Ammon's horn (tissue), 1 donor: ENCODE results near the gene RBM15.

Experiments
- DNase-seq: peaks from one replicate; pipeline ENCODE4 v3.0.0-alpha.2; 2016; ENCODE audit warnings: low spot score

Gene RBM15

GRCh38 chr1:110319332-110320167 is 19.6 kb upstream of the RBM15 start:
- DNase-seq, result no peak

DNA sequence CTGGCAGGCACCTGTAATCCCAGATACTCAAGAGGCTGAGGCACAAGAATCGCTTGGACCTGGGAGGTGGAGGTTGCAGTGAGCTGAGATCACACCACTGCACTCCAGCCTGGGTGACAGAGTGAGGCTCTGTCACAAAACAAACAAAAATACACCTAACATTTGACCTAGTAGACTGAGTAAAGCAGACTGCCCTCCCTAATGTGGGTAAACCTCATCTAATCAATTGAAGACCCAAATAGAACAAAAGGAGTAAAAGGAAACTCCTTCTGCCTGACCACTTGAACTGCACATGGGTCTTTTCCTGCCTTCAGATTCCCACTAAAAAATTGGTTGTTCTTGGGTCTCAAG is 19.0 kb upstream of the RBM15 start:
- DNase-seq, result no peak

- DNase-seq, result no peak
Measured at GRCh38 chr1:110321045-110321444, 18.1 kb upstream of the RBM15 start.

DNA sequence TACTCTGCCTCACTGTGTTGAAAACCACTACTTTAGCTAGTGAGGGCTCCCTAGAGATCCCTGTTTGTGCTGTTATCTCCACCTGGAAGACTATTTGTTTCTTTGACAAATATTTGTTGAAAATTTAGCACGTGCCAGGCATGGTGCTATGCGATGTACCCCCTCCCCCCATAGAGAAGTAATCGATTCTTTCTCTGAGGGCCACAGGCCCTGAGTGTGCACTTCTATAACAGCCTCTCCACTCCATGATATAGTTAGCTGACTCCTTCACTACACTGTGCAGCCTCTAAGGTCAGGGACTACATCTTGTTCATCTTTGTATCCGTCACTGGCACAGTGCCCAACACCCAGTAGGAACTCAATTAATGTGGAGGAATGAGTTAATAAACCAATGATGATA is 17.3 kb upstream of the RBM15 start:
- DNase-seq, result no peak

- no peak for DNase-seq
Measured at GRCh38 chr1:110324667-110325066, 14.5 kb upstream of the RBM15 start.

GRCh38 chr1:110326826-110327225 is 12.4 kb upstream of the RBM15 start:
- no peak for DNase-seq

DNA sequence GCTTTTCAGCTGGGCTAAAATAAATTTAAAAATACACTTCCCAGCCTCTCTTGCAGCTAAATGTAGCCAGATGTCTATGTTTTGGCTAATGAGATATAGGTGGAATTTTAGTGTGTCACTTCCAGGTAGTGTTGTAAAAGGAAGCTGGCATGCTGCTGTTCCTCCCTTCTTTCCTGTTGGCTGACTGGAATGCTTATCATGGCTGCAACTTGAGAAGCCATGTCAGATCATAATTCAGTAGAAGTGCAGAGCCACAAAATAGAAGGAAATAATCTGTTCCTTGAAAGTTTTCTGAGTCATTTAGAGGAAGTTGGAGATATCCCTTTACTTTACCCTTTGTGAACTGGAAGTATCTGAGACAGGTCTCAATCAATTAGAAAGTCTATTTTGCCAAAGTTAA is 10.9 kb upstream of the RBM15 start:
- DNase-seq, result no peak

DNA sequence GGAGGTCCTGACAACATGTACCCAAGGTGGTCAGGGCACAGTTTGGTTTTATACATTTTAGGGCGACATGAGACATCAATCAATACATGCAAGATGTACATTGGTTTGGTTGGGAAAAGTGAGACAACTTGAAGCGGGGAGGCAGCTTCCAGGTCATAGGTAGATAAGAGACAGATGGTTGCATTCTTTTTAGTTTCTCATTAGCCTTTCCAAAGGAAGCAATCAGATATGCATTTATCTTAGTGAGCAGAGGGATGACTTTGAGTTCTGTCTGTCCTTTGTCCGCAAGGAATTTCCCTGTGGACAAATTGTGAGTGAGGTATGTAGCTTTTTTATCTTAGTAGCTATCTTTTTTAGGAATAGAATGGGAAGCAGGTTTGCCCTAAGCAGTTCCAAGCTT is 10.5 kb upstream of the RBM15 start:
- DNase-seq, result no peak

GRCh38 chr1:110335265-110335664 is 3.9 kb upstream of the RBM15 start:
- DNase-seq, result no peak

DNA sequence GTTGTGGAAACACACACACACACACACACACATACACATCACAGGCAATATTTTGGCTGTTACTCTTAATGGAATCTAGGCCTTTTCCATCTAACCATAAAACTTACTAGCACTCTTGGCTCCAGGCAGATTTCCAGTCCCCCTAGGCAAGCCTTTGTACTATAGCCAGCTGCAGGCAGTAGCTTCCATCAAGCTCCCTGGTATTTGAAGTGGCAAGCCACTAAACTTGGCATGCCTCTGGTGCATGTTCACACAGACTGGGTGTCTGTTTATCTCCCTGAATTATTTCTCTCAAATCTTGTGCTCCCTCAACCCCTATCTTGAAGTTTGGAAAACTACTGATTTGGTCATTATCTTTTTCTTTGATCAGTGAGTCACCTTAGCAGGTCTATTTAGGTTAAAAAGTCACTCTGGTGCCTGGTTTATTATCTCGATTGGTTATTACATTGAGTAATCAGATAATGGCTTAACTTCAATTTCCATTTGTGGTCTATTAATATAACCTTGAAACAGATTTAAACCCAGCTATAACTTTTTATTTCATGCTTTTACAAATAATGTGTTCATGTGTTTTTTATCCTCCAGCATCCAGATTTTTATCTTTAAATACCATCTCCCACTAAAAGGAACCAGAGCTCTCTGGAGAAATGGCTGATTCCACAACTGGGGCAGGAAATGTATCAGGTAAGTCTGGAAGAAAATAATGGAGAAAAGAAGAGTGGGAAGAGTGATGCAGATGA is 2.7 kb upstream of the RBM15 start:
- no peak for DNase-seq

- DNase-seq, result peak; percentile 22
Measured at GRCh38 chr1:110337704-110338308, 1.4 kb upstream of the RBM15 start.

- peak; percentile 100 for DNase-seq
Measured at GRCh38 chr1:110338309-110338885, 780 bp upstream of the RBM15 start.

DNA sequence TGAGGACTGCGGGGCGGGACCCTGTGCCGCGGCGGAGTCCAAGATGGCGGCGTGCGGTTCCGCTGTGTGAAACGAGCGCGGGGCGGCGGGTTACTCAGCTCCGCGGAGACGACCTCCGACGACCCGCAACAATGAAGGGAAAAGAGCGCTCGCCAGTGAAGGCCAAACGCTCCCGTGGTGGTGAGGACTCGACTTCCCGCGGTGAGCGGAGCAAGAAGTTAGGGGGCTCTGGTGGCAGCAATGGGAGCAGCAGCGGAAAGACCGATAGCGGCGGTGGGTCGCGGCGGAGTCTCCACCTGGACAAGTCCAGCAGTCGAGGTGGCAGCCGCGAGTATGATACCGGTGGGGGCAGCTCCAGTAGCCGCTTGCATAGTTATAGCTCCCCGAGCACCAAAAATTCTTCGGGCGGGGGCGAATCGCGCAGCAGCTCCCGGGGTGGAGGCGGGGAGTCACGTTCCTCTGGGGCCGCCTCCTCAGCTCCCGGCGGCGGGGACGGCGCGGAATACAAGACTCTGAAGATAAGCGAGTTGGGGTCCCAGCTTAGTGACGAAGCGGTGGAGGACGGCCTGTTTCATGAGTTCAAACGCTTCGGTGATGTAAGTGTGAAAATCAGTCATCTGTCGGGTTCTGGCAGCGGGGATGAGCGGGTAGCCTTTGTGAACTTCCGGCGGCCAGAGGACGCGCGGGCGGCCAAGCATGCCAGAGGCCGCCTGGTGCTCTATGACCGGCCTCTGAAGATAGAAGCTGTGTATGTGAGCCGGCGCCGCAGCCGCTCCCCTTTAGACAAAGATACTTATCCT is 430 bp downstream of the RBM15 start:
- peak; percentile 57 for DNase-seq

- DNase-seq, result no peak
Measured at GRCh38 chr1:110340207-110340468, 961 bp downstream of the RBM15 start.

DNA sequence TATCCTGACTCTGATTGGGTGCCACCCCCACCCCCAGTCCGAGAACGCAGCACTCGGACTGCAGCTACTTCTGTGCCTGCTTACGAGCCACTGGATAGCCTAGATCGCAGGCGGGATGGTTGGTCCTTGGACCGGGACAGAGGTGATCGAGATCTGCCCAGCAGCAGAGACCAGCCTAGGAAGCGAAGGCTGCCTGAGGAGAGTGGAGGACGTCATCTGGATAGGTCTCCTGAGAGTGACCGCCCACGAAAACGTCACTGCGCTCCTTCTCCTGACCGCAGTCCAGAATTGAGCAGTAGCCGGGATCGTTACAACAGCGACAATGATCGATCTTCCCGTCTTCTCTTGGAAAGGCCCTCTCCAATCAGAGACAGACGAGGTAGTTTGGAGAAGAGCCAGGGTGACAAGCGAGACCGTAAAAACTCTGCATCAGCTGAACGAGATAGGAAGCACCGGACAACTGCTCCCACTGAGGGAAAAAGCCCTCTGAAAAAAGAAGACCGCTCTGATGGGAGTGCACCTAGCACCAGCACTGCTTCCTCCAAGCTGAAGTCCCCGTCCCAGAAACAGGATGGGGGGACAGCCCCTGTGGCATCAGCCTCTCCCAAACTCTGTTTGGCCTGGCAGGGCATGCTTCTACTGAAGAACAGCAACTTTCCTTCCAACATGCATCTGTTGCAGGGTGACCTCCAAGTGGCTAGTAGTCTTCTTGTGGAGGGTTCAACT is 2.1 kb downstream of the RBM15 start:
- DNase-seq, result no peak

- no peak for DNase-seq
Measured at GRCh38 chr1:110341872-110342331, 2.7 kb downstream of the RBM15 start.

GRCh38 chr1:110343249-110343648 is 4.1 kb downstream of the RBM15 start:
- DNase-seq, result no peak

DNA sequence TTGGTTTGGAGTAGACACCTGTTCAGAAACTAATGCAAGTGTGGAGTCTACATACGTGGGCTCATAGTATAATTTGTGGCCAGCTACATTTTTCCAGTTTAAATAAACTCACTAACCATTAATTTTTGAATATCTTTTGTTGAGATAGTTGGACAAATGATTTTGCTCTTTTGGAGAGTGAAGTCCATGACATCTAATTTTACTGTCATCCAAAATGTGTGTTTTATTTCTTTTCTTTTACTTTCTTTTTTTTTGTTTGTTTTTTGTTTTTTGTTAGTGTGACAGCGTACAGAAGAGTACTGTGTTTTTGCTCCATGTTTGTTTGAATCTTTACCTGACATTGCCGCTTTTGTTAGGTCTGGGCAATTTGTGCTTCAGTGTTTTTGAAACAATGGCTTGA is 5.0 kb downstream of the RBM15 start:
- DNase-seq, result no peak

- no peak for DNase-seq
Measured at GRCh38 chr1:110345480-110345879, 6.3 kb downstream of the RBM15 start.

- no peak for DNase-seq
Measured at GRCh38 chr1:110346690-110347089, 7.5 kb downstream of the RBM15 start.

DNA sequence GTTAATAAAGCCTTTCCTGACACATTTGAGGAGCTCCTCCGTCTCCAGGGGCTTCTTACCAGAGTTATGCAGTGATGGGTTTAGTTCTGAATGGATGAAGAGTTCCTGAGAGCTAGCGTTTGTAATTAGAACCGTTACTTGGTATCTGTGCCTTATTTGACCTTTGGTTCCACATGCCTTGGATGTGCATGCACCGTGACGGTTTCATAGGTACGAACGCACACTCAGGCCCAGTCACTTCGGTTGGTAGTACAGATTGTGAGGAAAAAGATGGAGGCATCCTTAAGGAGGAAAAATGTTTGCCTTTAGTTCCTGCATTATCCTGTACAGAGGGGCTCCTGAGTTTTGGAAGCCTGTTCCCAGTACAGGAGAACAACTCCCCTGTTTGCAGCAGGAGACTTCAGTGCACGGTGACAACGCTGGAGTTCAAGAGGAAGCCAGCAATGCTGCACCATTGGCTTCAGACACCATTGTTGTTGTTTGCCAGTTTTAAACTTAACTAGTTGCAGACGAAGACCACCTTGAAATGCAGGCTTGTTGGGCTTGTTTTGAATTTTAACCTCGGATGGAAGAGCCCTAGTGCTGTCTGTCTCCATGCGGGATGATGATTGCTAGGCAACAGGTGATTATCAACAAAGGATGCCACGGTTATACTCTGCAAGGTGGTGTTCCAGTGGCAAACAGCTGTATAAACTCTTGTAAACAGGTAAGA is 8.2 kb downstream of the RBM15 start:
- DNase-seq, result no peak
